HG03175 (cell line): Measurements from ENCODE around the gene SPATC1L.

ENCODE experiments used
- ATAC-seq: cut with Tn5 transposase; IDR thresholded peaks from one replicate; pipeline ENCODE4 v1.9.1; 2021; ENCODE audit warnings: mild to moderate bottlenecking, moderate library complexity; ENCODE audit not compliant: unreplicated experiment

The SPATC1L gene

GRCh38 chr21:46122758-46123683, 61.2 kb downstream of the SPATC1L start:
- ATAC-seq, result no peak

- ATAC-seq, result no peak
Measured at GRCh38 chr21:46122237-46122671, 62.0 kb downstream of the SPATC1L start.

GRCh38 chr21:46121286-46122221, 62.7 kb downstream of the SPATC1L start:
- ATAC-seq, result no peak

- ATAC-seq, result no peak
Measured at GRCh38 chr21:46120301-46121285, 63.7 kb downstream of the SPATC1L start.

GRCh38 chr21:46119637-46120271, 64.5 kb downstream of the SPATC1L start:
- no peak for ATAC-seq

- no peak for ATAC-seq
Measured at GRCh38 chr21:46119144-46119636, 65.1 kb downstream of the SPATC1L start.

- no peak for ATAC-seq
Measured at GRCh38 chr21:46118316-46119143, 65.7 kb downstream of the SPATC1L start.

- ATAC-seq, result no peak
Measured at GRCh38 chr21:46117586-46118315, 66.5 kb downstream of the SPATC1L start.

- no peak for ATAC-seq
Measured at GRCh38 chr21:46116776-46117585, 67.3 kb downstream of the SPATC1L start.

GRCh38 chr21:46116189-46116775, 68.0 kb downstream of the SPATC1L start:
- no peak for ATAC-seq

- no peak for ATAC-seq
Measured at GRCh38 chr21:46115441-46116188, 68.6 kb downstream of the SPATC1L start.

GRCh38 chr21:46114963-46115362, 69.3 kb downstream of the SPATC1L start:
- no peak for ATAC-seq

GRCh38 chr21:46113497-46114176, 70.6 kb downstream of the SPATC1L start:
- ATAC-seq, result no peak

- ATAC-seq, result no peak
Measured at GRCh38 chr21:46112725-46113215, 71.5 kb downstream of the SPATC1L start.
